ENCODE results near the gene SHISA8.

SHISA8 gene

GRCh38 chr22:41913842-41914534 lies 886 bp downstream of the SHISA8 start:
- no peak for DNase-seq (ENCODE audit: low read depth in 2 of 2)

GRCh38 chr22:41913040-41913719 lies 1.7 kb downstream of the SHISA8 start:
- DNase-seq (ENCODE audit: low read depth in 2 of 2), result no peak

- DNase-seq (ENCODE audit: low read depth in 2 of 2), result no peak
Measured at GRCh38 chr22:41912338-41913039, 2.4 kb downstream of the SHISA8 start.

GRCh38 chr22:41911001-41911611 lies 3.8 kb downstream of the SHISA8 start:
- no peak for DNase-seq (ENCODE audit: low read depth in 2 of 2)

- DNase-seq (ENCODE audit: low read depth in 2 of 2), result no peak
Measured at GRCh38 chr22:41910050-41911000, 4.5 kb downstream of the SHISA8 start.

GRCh38 chr22:41909310-41910049 lies 5.4 kb downstream of the SHISA8 start:
- DNase-seq (ENCODE audit: low read depth in 2 of 2), result no peak

GRCh38 chr22:41908411-41909309 lies 6.2 kb downstream of the SHISA8 start:
- no peak for DNase-seq (ENCODE audit: low read depth in 2 of 2)

- DNase-seq (ENCODE audit: low read depth in 2 of 2), result no peak
Measured at GRCh38 chr22:41907436-41908401, 7.2 kb downstream of the SHISA8 start.

GRCh38 chr22:41906822-41907221 lies 8.1 kb downstream of the SHISA8 start:
- DNase-seq (ENCODE audit: low read depth in 2 of 2), result no peak

- DNase-seq (ENCODE audit: low read depth in 2 of 2), result no peak
Measured at GRCh38 chr22:41905411-41906202, 9.3 kb downstream of the SHISA8 start.

- no peak for DNase-seq (ENCODE audit: low read depth in 2 of 2)
Measured at GRCh38 chr22:41904450-41905410, 10.1 kb downstream of the SHISA8 start.

- DNase-seq (ENCODE audit: low read depth in 2 of 2), result no peak
Measured at GRCh38 chr22:41902932-41903421, 11.9 kb downstream of the SHISA8 start.

- DNase-seq (ENCODE audit: low read depth in 2 of 2), result no peak
Measured at GRCh38 chr22:41902016-41902415, 12.9 kb downstream of the SHISA8 start.

- DNase-seq (ENCODE audit: low read depth in 2 of 2), result no peak
Measured at GRCh38 chr22:41900652-41901312, 14.1 kb downstream of the SHISA8 start.

- no peak for DNase-seq (ENCODE audit: low read depth in 2 of 2)
Measured at GRCh38 chr22:41899992-41900651, 14.8 kb downstream of the SHISA8 start.

Measured in activated CD4-positive, alpha-beta T cell treated with anti-CD3 and anti-CD28 coated beads for 24 hours (primary cell).